H1 (cell line): Measurements from ENCODE around the gene KLF5. TPM values are rescaled to one million over a fixed set of nuclear protein-coding genes. Genes with fewer than 3 reads are reported as not detected.

ENCODE experiments used
- CTCF ChIA-PET: fragments of 300-600 bp; sonication (Branson Sonifier 250); formaldehyde crosslinking; loops from one replicate; lab custom pipeline; 2021; ENCODE audit not compliant: partially characterized antibody; lab: Charles Lee
- POLR2A ChIA-PET: fragments of 300-600 bp; sonication (Branson Sonifier 250); formaldehyde crosslinking; loops from one replicate; lab custom pipeline; 2021; ENCODE audit warnings: inconsistent platforms; ENCODE audit not compliant: partially characterized antibody; lab: Charles Lee
- DNase-seq, 2 experiments: peaks; one replicate each; pipeline versions ENCODE4 v3.0.0 to v3.0.0-alpha.2; 2010 to 2022; ENCODE audit warnings: low spot score in 2 of 2, low read depth in 1 of 2, mixed read lengths in 1 of 2
- FAIRE-seq: peaks from 2 replicates; lab custom pipeline; 2011; peaks lifted over from hg19 to GRCh38; lab: Jason Lieb, UNC
- H2AFZ ChIP-seq: 2 replicates; pipeline ENCODE4 v1.8.1; 2012; ENCODE audit warnings: low read length, inconsistent platforms
- H2AK5ac ChIP-seq: 2 replicates; pipeline ENCODE4 v1.6.1; 2013; ENCODE audit warnings: low read depth, low read length
- H2BK120ac ChIP-seq: replicated peaks from 2 replicates; pipeline ENCODE3; 2013; ENCODE audit warnings: low read depth, low read length, inconsistent platforms
- H2BK12ac ChIP-seq: 2 replicates; pipeline ENCODE4 v1.6.1; 2013; ENCODE audit warnings: low read depth, low read length
- H2BK15ac ChIP-seq: 2 replicates; pipeline ENCODE4 v1.6.1; 2013; ENCODE audit warnings: low read length
- H2BK20ac ChIP-seq: 2 replicates; pipeline ENCODE4 v1.6.1; 2013; ENCODE audit warnings: low read length
- H2BK5ac ChIP-seq: 2 replicates; pipeline ENCODE4 v1.6.1; 2013; ENCODE audit warnings: low read depth, low read length
- H3K14ac ChIP-seq: 2 replicates; pipeline ENCODE4 v1.6.1; 2013; ENCODE audit warnings: inconsistent platforms; ENCODE audit not compliant: insufficient read length
- H3K18ac ChIP-seq: 2 replicates; pipeline ENCODE4 v1.6.1; 2013; ENCODE audit warnings: low read length; ENCODE audit errors: extremely low read depth
- H3K23ac ChIP-seq: 2 replicates; pipeline ENCODE4 v1.6.1; 2013; ENCODE audit warnings: inconsistent platforms; ENCODE audit not compliant: insufficient read length
- H3K23me2 ChIP-seq: 2 replicates; pipeline ENCODE4 v1.6.1; 2013; ENCODE audit warnings: low read depth, low read length
- H3K27ac ChIP-seq: 2 replicates; pipeline ENCODE4 v1.6.1; 2011; ENCODE audit warnings: low read depth, low read length, inconsistent platforms
- H3K27me3 ChIP-seq, 4 experiments: replicated peaks in 1 of 4; 1 replicate in 1 of 4; 2 replicates in 3 of 4; pipeline versions ENCODE4 v1.6.1 to v1.8.1; 2011 to 2013; ENCODE audit warnings: low read length in 3 of 4, mild to moderate bottlenecking in 3 of 4, inconsistent platforms in 2 of 4, mixed read lengths in 2 of 4, moderate library complexity in 1 of 4; ENCODE audit not compliant: control insufficient read depth in 3 of 4, insufficient read depth in 3 of 4; ENCODE audit errors: extremely low read depth in 1 of 4
- H3K36me3 ChIP-seq, 4 experiments: 2 replicates each; pipeline versions ENCODE4 v1.6.1 to v1.8.1; 2011 to 2013; ENCODE audit warnings: mild to moderate bottlenecking in 4 of 4, low read length in 3 of 4, moderate library complexity in 2 of 4, control low read depth in 1 of 4, inconsistent platforms in 1 of 4; ENCODE audit not compliant: insufficient read depth in 4 of 4, control insufficient read depth in 2 of 4
- H3K4ac ChIP-seq: replicated peaks from 2 replicates; pipeline ENCODE3; 2013; ENCODE audit warnings: low read length, low read depth, mixed read lengths, inconsistent platforms; ENCODE audit not compliant: insufficient read length
- H3K4me1 ChIP-seq, 4 experiments: replicated peaks in 1 of 4; 1 replicate in 1 of 4; 2 replicates in 3 of 4; pipeline versions ENCODE4 v1.6.1 to v1.8.1; 2011 to 2013; ENCODE audit warnings: low read length in 3 of 4, inconsistent platforms in 2 of 4, mixed read lengths in 1 of 4; ENCODE audit not compliant: insufficient read depth in 4 of 4, control insufficient read depth in 3 of 4
- H3K4me2 ChIP-seq, 2 experiments: 2 replicates each; pipeline versions ENCODE4 v1.6.1 to v1.8.1; 2011 to 2013; ENCODE audit warnings: low read depth in 2 of 2, low read length in 2 of 2, control low read depth in 1 of 2, inconsistent platforms in 1 of 2, mild to moderate bottlenecking in 1 of 2; ENCODE audit not compliant: insufficient read depth in 1 of 2
- H3K4me3 ChIP-seq, 4 experiments: fragments of 200-600, 300-600 bp in 1 of 4; sonication (generic), shearing (Covaris generic), sonication (Bioruptor Twin) in 1 of 4; 2 replicates each; pipeline versions ENCODE4 v1.5.1 to v1.8.1; 2011 to 2016; ENCODE audit warnings: low read length in 4 of 4, low read depth in 3 of 4, control low read depth in 2 of 4, inconsistent platforms in 2 of 4, mild to moderate bottlenecking in 2 of 4, mixed read lengths in 1 of 4, moderate library complexity in 1 of 4; ENCODE audit not compliant: insufficient read depth in 2 of 4; ENCODE audit errors: extremely low read depth in 1 of 4
- H3K56ac ChIP-seq: replicated peaks from 2 replicates; pipeline ENCODE3; 2013; ENCODE audit warnings: low read depth, mild to moderate bottlenecking, mixed read lengths, low read length, inconsistent platforms; ENCODE audit not compliant: insufficient read length
- H3K79me1 ChIP-seq: 2 replicates; pipeline ENCODE4 v1.6.1; 2013; ENCODE audit warnings: low read depth, low read length, control low read depth
- H3K79me2 ChIP-seq, 2 experiments: 2 replicates each; pipeline versions ENCODE4 v1.6.1 to v1.8.1; 2012 to 2013; ENCODE audit warnings: low read length in 2 of 2, mild to moderate bottlenecking in 2 of 2, inconsistent platforms in 1 of 2; ENCODE audit not compliant: insufficient read depth in 2 of 2, control insufficient read depth in 1 of 2
- H3K9ac ChIP-seq, 4 experiments: replicated peaks in 1 of 4; 1 replicate in 1 of 4; 2 replicates in 3 of 4; pipeline versions ENCODE4 v1.6.1 to v1.8.1; 2011 to 2013; ENCODE audit warnings: low read depth in 3 of 4, low read length in 3 of 4, control low read depth in 2 of 4, mild to moderate bottlenecking in 2 of 4, moderate library complexity in 2 of 4, inconsistent platforms in 1 of 4; ENCODE audit errors: extremely low read depth in 1 of 4
- H3K9me3 ChIP-seq, 2 experiments: 2 replicates each; pipeline versions ENCODE4 v1.6.1 to v1.8.1; 2012 to 2013; ENCODE audit warnings: mild to moderate bottlenecking in 2 of 2, moderate library complexity in 2 of 2, control low read depth in 1 of 2, inconsistent platforms in 1 of 2, low read depth in 1 of 2, low read length in 1 of 2, mixed read lengths in 1 of 2; ENCODE audit not compliant: insufficient read depth in 2 of 2
- H4K20me1 ChIP-seq, 2 experiments: replicated peaks in 1 of 2; 2 replicates each; pipeline versions ENCODE3 to v1.8.1; 2011 to 2013; ENCODE audit warnings: inconsistent platforms in 2 of 2, low read length in 2 of 2, mild to moderate bottlenecking in 1 of 2; ENCODE audit not compliant: insufficient read depth in 2 of 2, control insufficient read depth in 1 of 2
- H4K5ac ChIP-seq: 2 replicates; pipeline ENCODE4 v1.6.1; 2013; ENCODE audit warnings: low read length, low read depth, mixed read lengths, inconsistent platforms; ENCODE audit not compliant: insufficient read length
- H4K8ac ChIP-seq: 2 replicates; pipeline ENCODE4 v1.8.0; 2013; ENCODE audit warnings: mild to moderate bottlenecking, moderate library complexity, low read length, inconsistent platforms; ENCODE audit not compliant: insufficient read depth; ENCODE audit errors: extremely low read depth
- H4K91ac ChIP-seq: replicated peaks from 2 replicates; pipeline ENCODE3; 2013; ENCODE audit warnings: low read length, mixed read lengths, inconsistent platforms; ENCODE audit not compliant: insufficient read length
- HDAC6 ChIP-seq: IDR thresholded peaks from one replicate; pipeline ENCODE4 v1.7.1; 2012; ENCODE audit warnings: low read depth, mild to moderate bottlenecking, inconsistent platforms, low read length, moderate library complexity
- POLR2A ChIP-seq, 2 experiments: IDR thresholded peaks; 1 replicate in 1 of 2; 2 replicates in 1 of 2; pipeline ENCODE4 v1.6.1; 2011; ENCODE audit warnings: low read depth in 2 of 2, low read length in 2 of 2, mild to moderate bottlenecking in 2 of 2; ENCODE audit errors: control extremely low read depth in 1 of 2
- SIN3A ChIP-seq, 2 experiments: IDR thresholded peaks in 1 of 2; conservative IDR thresholded peaks in 1 of 2; 2 replicates each; pipeline ENCODE4 v1.6.1; 2011 to 2012; ENCODE audit warnings: low read length in 2 of 2, improper control_type of control experiment in 1 of 2, low read depth in 1 of 2, mild to moderate bottlenecking in 1 of 2
- WGBS, 2 experiments: shearing (Covaris generic) in 1 of 2; methylation state at CpG; one replicate each; pipeline versions ENCODE4 v1.1.6 to v1.1.7; 2013 to 2015; ENCODE audit warnings: low lambda C conversion rate in 2 of 2, mixed read lengths in 2 of 2, inconsistent platforms in 1 of 2, low coverage in 1 of 2, missing lambda C conversion rate in 1 of 2; ENCODE audit not compliant: insufficient replicate concordance in 2 of 2, insufficient coverage in 1 of 2, insufficient read length in 1 of 2; ENCODE audit errors: extremely low coverage in 1 of 2, missing lambda C conversion rate in 1 of 2; 5-methylcytosine and 5-hydroxymethylcytosine counted together
- polyA plus RNA-seq, 7 experiments: library from polyadenylated mRNA; depleted of rRNA in 3 of 7; stranded (reverse) in 5 of 7; unstranded in 2 of 7; fragments of >200 nt in 5 of 7; fragments of 200-250 nt in 2 of 7; gene quantifications; 1 replicate in 5 of 7; 2 replicates in 1 of 7; 4 replicates in 1 of 7; pipeline versions ENCODE4 v1.2.1 to v1.2.3, GENCODE V29; 2011 to 2013; ENCODE audit warnings: missing spikeins in 2 of 7, mixed read lengths in 2 of 7
- total RNA-seq: library from RNA; stranded (reverse); fragmentation: NEBNext Ultra II Directional; extraction: Animal tissue kit (Norgen Biotek cat#: 25700); gene quantifications from 2 replicates; pipeline ENCODE4 v1.2.1, GENCODE V29; 2021

Gene KLF5
- total and polyA plus RNA-seq, 2 of the 8 experiments (the other 6 are each of a cell fraction or from before 2014, with no cell fraction given): 1.2 to 2.3 TPM

DNA sequence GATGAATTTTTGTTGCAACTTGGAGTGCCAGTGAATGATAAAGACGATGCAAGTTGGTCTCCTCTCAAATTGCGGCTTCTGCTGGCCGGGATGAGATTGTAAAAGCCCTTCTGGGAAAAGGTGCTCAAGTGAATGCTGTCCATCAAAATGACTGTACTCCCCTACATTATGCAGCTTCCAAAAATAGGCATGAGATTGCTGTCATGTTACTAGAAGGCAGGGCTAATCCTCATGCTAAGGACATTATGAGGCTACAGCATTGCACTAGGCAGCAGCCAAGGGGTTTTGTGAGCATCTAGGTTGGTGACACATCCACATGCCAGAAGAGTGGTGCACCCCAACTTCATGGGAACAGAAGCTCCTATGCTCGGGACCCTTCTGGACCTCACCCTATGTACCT lies 22.2 kb upstream of the KLF5 start:
- Histone ChIP-seq H4K91ac (no peak overlapping the region), H3K14ac (no peak overlapping the region), H3K4ac (no peak overlapping the region), H3K23ac (no peak overlapping the region), H2BK12ac (no peak overlapping the region), H3K27me3 (no peaks in the 10 kb centered on the region), H3K9ac (no peak overlapping the region), H3K4me2 (no peak overlapping the region), H4K8ac (no peak overlapping the region), H3K27ac (no peak overlapping the region), H3K9me3 (no peaks in the 10 kb centered on the region), H3K23me2 (no peaks in the 10 kb centered on the region), H3K79me2 (no peaks in the 10 kb centered on the region), H4K5ac (no peak overlapping the region), H3K18ac (no peak overlapping the region), H3K4me3 (no peak overlapping the region), H2AK5ac (no peak overlapping the region), H2BK20ac (no peak overlapping the region), H2BK120ac (no peak overlapping the region), H3K79me1 (no peaks in the 10 kb centered on the region), H2AFZ (no peak overlapping the region), H4K20me1 (no peaks in the 10 kb centered on the region), H2BK5ac (no peak overlapping the region), H3K36me3 (no peaks in the 10 kb centered on the region), H2BK15ac (no peak overlapping the region), H3K56ac (no peak overlapping the region), H3K4me1 (peaks cover 0 to 11% (median 0%) of the 10 kb centered on the region in 4 experiments; a peak in 2 of 7 replicates)
- CTCF ChIA-PET: interaction anchor here (0.9 kb wide), 1 partner anchor 9 kb away, joined by 3 read pairs; no protein-coding TSS in a partner anchor
- TF ChIP-seq HDAC6: no peak
- TF ChIP-seq POLR2A (IDR thresholded peaks at IDR 0.05; ENCODE audit: control extremely low read depth in 1 of 2, low read depth in 2 of 2, low read length in 2 of 2): no peak
- no peak for TF ChIP-seq SIN3A (conservative IDR thresholded peaks at IDR 0.05 in 1 of 2, IDR thresholded peaks at IDR 0.05 in 1 of 2; ENCODE audit: low read depth in 1 of 2, low read length in 2 of 2)
- POLR2A ChIA-PET: no interaction called here
- no peak for FAIRE-seq
- no peak for DNase-seq
- 92% methylated on average over 4 of the region's 4 CpGs; no CpG with 5 or more reads in 1 of the 2 experiments for WGBS, 2 experiments
